Stimulated activated CD8-positive, alpha-beta memory T cell treated with anti-CD3 and anti-CD28 coated beads, Interleukin-7, amount 100 ng/mL, for 4 hours (primary cell): ENCODE results near the gene TMEM30A.

Experiments used
- DNase-seq, 2 donors: peaks; one replicate each; pipeline ENCODE4 v3.0.0-alpha.2; 2020; ENCODE audit warnings: low read depth in 2 of 2

TMEM30A gene

DNA sequence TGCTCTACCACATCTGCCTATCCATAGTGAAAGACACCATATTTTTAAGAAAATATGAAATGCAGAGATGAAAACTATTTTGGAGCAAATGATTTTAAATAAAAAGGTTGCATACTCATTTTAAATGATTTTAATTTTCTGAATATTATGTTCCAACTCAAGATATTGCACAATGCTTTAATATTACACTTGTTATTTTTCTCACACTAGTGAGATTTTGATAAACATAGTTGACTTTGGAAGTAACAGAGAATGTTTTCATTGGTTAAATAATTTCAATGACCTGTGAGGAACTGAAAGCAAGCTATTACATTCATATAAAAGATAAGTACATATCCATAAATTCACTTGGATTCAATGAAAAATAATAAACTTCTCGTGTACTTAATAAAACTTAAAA lies 7.2 kb upstream of the TMEM30A start:
- no peak for DNase-seq

DNA sequence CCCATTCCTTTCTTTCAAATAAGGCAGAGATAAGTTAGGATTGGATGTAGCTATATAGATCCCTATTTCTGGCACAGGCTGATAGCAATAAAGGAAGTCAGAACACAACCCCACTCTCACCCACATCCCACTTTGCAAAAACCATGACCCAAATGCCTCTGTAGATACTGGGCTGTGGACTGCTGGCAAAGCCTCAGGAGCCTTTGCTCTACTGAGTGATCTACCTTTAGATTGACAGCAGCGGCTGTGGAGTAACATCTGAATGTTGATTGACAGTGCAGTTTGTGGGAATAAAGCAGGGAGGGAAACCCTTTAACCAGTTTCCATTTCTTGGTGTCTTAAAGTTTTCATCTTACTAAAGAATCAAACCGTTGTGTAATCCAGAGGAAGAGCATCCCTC lies 6.7 kb upstream of the TMEM30A start:
- DNase-seq = no peak

DNA sequence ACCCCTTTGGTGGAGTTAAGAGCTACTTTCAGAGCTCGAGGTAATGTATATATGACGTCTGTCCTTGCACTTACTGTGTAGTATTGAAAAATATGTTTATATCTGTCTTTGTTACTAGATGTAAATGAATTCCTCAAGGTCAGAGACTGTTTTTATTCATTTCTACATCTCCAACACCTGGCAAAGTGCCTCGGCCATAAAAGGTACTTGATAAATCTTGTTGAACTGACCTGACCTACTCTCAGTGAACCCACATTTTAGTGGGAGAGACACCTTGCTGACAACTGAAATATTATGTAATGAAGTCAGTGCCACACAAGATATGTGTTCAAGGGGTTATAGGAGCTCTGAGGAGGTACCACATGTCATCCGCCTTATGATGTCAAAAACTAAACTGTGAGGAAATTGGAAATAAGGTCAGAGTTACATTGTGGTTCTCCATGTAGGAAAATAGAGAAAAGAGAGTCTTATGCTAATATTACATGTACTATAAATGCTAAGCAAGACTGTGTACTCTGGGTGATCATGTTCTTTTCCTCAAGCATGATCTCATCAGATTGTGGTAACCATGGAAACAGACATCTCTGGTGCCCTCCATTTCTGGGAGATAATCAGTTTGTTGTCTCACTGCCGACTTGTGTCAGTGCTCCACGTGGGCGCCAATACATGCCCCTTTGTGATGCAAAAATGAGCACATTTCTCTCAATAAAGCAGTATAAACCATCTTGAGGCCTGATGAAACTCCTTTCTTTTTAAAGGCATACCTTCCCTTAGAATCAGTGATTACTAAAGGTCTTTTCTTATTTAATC lies 5.7 kb upstream of the TMEM30A start:
- DNase-seq = no peak

DNA sequence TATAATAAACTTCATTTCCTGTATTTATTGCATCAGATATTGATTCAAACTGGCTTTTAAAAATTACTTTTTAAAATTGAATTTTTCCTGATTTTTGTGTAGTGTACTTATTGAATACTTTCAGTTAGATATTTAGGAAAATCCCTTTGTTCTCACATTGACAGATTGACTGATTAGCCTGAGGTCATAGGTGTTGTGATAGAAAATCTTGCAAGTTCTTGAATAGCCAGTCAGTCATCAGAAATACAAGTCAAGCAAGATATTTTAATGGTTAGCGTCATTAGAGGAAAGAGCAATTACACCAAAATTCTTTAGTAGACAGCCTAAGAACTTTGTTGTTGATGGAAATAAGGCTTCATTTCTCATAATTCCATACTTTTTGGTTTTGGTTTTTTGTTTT lies 3.4 kb upstream of the TMEM30A start:
- DNase-seq = no peak

DNA sequence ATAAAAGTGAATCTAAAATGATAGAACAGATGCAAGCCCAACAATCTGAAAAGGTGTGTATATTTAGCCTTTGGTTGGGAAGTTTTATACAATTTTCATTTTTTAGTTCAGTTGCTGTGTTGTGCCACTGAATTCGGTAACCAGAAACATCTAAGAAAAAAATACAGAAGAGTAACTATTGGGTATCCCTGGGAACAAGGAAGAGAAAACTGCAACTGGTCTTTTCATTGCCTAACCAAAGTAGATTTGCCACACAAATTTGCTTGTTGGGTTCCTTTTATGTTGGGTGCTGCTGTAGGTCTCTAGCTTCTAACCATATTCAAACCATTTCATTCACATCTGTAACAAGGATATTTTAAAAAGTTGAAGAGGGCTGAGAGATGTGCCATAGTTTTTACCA lies 2.8 kb upstream of the TMEM30A start:
- DNase-seq = no peak

DNA sequence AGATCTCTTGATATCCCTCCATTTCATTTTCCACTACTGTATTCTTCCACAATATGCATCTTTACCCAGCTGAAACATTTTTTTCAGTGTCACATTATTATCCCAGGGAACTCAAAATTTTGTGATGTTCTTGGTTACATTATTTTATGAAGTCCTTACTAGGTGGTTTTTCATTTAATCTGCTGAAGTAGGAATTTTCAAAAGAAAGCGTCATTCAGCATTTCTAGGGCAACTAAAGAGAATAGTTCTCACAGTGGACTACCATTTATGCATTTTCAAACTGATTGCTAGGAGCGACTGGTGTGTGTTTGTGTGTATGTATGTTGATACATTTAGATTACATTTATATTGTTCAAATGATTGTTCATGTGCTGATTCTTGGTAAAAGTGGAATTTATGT lies 2.4 kb upstream of the TMEM30A start:
- no peak for DNase-seq

DNA sequence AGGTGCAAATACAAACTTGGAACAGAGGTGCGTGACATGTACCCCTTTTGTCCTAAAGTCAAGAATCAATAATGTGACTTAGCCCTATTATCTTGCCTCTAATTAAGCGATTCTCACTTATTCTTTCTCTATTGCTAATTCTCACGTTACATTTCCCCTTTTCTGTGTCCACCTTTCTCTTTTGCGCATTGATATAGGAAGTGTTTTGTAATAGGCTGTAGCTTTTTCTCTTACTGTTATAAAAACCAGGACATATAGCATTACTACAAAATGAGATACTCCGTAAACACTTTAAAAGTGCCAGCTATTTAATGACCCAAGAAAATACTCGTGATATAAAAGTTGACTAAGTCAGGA lies 669 bp upstream of the TMEM30A start:
- no peak for DNase-seq

DNA sequence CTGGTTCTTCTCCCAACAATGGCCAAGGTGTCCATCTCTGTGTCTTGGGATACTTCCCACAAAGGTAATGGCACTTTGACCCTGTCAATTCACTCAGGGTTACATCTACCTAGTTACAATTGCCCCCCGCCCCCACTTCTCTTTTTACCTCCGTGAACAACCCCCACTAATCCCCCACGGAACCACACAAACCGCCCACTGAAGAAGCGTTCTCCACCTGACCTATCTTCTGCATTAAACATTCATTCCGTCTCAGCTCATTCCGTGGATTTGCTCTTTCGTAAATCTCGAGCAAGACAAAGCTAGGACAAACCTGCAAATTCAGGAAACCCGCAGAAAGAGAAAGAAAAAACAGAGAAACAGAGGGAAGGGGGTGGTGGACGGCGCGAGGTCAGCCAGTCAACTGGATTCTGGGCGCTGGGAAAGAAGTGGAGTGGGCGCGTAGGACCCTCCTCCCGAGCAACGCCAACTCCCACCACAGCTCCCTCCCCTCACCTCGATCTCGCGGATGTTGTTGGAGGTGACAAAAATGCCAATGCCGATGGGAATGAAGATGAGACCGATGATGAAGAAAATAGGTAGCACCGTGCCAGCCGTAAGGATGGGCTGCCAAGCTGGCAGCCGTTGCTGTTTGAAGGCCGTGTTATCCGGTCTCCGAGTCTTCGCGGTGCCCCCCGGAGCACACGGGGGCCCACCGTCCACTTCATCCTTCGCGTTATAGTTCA lies 523 bp downstream of the TMEM30A start:
- DNase-seq = peak in 1 of 2 donors; percentile 14

DNA sequence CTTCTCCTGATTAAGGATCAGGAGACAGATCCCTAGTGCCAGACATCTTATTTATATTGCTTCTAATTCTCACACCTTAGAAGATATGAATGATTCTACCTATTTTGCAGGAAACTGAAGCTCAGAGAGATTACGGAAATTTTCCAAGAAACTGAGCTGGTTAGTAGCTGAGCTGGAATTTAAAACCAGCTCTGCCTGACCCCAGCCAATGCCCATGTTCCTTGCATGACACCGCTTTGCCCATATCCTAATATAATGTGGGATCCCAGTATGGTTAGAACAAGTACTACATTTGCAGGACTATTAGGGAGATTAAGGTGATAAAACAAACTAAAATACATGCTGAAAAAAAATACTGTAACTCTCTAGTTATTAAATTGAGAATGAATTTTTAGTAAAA lies 1.9 kb downstream of the TMEM30A start:
- no peak for DNase-seq

DNA sequence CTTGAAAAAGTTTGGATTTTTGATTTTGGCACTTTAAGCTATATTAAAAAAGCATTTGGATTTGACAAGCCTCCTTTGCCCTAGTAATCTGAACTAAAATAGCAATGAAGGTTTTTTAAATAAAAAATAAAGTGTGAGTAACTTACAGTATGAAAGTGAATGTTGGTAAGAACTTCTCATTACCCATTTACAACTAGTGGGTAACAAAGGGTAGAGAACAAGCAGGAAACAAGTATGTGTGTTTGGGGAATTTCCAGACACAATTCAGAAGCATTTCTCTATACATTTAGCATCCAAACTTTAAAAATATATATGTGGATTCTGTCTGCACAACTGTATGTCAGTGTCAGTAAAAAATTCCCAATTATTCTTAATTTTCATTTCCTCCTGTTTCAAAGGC lies 2.9 kb downstream of the TMEM30A start:
- no peak for DNase-seq

DNA sequence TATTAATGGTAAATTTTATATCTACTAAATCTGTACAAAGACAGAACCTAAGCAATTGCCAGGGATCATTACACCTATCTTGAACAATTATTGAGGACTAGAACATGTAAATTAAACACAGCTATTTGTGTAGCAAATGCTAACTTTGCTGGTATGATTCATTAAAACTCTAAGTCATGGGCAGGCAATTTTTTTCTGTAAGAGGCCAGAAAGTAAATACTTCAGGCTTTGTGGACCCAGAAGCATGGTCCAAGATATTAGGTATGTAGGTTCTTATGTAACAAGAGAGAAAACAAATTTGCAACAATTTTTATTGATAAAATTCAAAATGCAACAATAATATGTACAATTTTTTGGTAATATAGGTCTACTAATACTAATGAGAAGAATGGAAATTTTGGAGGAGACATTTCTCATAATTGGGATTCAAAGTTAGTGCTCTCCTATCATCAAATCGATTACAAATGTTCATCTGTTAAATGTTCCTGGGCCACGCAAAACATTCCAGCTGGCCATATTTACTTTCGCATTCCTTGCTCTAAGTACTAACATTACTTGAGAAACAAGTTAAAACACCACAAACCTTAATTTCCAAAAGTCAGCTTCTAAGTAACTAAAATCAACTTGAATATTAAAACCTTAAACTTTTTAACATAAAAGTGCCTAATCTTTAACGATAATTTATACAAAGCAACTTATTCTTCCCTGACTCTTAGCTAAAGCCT lies 4.3 kb downstream of the TMEM30A start:
- DNase-seq = no peak

DNA sequence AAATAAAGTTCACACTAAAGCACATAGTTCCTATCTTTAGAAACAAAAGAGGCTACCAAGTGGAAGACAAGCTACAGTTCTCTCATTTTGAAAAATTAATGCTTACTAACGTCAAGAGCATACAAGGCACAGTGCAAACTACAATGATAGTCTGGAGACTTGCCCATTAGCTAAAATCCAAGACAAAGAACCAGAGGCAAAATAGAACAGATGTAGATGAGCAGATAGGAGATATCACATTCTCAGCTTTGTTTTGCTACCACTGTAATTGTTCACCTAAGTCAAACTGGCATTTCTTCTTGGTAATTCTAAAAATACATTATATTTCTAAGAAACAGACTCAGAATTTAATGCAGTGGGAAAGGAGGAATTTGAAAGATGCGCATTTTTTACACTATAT lies 5.2 kb downstream of the TMEM30A start:
- no peak for DNase-seq

DNA sequence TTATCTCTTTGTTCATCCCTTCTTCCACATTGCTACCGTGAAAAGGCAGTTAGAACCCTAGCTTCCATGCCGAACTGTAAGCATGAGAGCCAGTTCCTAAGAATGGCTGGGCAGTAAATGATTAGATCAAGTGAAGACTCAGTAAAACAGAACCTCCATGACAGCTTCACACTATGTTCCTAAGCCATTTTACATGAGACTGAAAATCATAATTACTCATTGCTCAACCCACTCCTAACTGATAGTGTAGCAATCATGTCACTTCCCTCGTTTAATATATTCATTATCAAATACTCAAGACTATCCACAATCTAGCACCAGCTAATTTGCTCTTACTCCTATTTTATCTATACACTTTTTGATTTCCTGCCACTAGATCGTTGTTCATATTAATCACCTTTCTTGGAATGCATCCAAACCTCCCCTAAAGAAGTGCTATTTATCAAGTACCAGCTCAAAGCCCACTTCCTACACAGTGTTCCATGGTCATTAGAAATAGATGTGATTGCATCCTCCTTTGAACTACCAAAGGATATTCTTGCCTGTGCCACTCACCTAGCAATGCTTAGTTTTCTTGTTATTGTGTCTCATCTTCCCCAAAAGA lies 6.0 kb downstream of the TMEM30A start:
- DNase-seq = no peak

DNA sequence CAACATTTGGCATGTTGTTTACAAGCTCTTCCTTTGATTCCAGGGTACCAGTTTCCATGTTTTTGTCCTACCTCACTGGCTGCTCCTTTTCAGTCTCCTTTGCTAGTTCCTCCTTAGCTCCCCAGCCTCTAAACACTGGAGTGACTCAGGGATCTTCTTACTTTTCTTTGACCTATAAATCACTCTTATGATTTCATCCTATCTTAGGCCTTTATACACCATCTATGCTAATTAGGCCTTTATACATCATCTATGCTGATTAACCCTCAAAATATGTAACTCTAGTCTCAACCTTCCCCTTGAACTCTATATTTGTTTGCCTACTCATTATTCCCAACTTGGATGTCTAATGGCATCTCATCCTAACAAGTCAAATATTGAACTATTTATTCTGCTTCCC lies 9.5 kb downstream of the TMEM30A start:
- DNase-seq = no peak

DNA sequence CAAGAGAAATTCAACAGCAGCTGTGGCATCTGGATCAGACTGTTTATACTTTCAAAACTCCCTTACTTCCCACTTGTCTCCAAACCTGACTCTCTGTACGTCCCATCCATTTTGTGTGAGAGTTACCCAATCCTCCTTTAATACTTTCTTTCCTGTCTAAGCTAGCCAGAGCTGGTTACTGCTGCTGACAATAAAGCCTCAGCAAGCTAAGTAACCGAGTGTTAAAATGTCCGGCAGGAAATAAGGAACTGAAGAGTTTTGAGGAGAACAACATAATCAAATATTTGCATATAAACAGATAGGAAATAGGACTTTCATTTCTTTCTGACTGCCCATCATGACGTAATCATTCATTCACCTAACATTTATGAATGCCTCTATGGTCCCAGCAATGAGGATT lies 11.6 kb downstream of the TMEM30A start:
- no peak for DNase-seq

DNA sequence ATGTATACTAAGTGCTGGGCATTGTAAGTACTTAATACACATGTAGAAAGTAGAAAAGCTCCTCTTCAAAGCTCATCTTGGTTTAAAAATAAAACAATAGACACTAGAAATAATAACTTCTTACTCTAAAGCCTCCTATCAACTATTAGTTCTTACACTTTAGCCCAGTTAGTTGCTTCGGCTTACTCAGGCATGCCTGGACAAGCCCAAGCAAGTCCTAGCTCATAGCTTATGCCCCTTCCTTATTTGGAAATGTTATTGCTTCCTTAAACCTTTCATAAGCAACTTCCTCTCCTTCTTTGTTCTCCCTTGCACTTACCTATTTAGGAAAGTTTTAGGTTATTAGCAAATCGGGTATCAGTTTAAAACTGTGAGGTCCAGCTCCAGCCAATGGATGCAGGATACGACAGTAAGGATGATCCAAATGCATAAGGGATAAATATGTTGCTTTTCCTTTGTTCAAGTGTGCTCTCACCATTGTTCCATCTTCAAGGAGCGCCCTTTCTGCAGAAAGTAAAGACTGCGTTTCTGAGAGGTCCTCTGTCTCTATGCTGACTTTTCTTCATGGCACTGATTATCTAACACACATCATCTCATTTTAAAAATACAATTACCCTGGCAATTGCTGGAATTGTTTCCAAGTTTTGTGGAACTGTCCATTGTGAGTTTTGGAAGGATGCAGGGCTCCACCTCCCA lies 12.3 kb downstream of the TMEM30A start:
- DNase-seq = no peak

DNA sequence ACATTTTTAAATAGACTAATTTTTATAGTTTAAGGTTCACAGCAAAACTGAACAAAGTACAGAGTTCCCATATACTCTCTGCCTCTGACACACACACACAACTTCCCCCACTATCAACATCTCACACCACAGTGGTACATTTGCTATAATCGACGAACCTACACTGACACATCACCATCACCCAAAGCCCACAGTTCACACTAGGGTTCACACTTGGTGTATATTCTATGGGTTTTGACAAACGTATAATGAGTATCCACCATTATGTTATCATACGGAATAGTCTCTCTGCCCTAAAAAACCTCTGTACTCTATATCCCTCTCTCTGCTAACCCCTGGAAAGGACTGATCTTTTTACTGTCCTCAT lies 15.6 kb downstream of the TMEM30A start:
- no peak for DNase-seq

DNA sequence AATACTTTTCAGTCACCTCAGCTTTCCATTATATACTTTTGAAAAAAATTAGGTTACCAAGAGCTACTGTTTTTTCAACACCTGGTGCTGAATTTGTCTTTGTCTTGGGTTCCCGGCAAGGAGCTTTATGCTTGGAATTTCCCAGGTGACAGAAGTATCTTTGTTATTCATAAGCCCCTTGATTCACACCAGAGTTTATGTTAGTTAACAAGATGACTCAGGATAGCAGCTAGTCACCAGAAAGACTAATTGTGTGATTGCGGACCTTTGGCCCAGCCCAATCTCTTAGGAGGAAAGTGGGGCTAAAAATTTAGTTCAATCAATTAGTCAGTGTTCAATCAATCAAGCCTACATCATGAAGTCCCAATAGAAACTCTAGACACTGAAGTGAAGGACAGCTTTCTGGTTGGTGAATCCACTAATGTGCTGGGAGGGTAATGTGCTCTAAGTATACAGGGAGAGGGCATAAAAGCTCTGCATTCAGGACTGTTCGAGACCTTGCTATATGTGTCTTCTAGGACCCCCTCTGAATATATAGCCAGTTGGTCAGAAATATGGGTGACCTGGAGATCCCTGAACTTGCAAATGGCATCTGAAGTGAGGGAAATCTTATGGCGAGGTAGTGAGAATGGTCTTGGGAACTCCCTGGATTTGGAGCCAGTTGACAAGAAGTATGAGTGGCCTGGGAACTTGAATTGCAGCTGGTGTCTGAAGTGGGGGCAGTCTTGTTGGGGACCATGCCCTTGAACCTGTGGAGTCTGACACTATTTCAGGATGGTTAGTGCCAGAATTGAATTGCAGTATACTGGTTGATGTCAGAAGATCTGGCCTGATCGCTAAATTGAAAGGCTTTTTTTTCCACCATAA lies 16.2 kb downstream of the TMEM30A start:
- DNase-seq = no peak

DNA sequence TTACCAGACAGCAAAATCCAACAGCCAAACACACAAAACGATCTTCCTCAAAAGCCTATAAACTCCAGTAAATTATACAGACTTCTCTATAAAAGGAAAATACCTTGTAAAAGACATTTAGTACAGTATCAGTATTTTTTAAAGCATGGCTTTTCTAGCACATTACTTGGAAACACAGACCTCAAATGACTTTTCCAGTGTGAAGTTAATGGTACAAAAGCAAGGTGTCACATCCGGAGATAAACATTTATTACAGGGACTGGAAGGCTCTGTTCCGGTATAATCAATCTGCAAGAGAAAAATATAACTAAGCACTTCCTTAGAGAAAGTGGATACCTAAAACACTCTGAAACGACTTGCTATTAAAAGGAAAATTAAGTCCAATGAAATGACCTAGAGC lies 17.1 kb downstream of the TMEM30A start:
- DNase-seq = no peak

DNA sequence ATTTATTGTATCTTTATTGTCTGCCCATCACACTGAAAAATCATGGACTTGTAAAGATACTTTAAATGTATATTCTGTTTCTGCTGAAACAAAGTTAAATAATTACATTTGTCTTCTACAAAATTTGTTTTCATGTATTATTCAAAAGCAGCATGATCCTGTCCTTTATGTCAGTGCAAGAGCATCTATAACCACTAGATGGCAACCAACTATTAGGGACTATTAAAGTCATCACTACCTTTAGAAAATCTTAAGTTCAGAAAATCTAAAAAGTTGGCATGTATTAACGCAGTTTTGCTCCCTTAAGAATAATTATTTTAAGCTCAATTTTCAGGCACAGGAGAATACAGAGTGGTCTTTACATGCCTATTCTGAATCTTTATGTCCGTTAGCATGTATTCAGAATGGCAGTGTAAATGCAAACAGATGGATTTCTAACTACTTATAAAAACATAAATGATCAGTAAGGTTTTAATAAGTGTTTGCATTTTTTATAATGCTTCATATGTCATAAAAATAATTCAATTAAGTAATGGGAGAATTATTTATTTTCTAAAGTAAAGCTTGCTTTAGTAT lies 17.8 kb downstream of the TMEM30A start:
- DNase-seq = no peak

DNA sequence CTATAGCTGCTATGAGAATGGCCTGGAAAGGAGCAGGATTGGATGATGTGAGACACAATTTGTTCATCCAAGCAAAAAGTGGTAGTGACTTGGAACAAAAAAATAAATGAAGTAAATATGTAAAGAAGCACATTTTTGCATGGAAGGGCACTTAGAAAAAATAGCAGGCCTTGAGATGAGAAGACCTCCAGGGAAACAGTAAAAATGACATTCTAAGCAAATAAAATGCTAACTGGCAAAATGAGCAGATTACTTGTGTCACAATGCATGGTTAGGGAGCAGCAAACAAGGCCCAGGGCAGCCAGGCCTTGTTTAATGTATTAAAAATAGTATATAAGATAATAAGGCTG lies 21.2 kb downstream of the TMEM30A start:
- no peak for DNase-seq
